Rectal smooth muscle tissue (tissue), 1 donor: ENCODE results near the gene ASB1.

Experiments used
- H3K27ac ChIP-seq: one replicate; pipeline ENCODE4 v1.7.0; 2013; ENCODE audit warnings: low read depth, low read length, inconsistent platforms
- H3K27me3 ChIP-seq: one replicate; pipeline ENCODE4 v1.7.0; 2013; ENCODE audit warnings: low read length; ENCODE audit not compliant: control insufficient read depth, insufficient read depth
- H3K36me3 ChIP-seq: one replicate; pipeline ENCODE4 v1.7.0; 2013; ENCODE audit warnings: low read length; ENCODE audit not compliant: control insufficient read depth, insufficient read depth
- H3K4me1 ChIP-seq: one replicate; pipeline ENCODE4 v1.7.0; 2013; ENCODE audit warnings: low read length; ENCODE audit not compliant: control insufficient read depth, insufficient read depth
- H3K4me3 ChIP-seq: one replicate; pipeline ENCODE4 v1.7.0; 2013; ENCODE audit warnings: low read length
- H3K9ac ChIP-seq: one replicate; pipeline ENCODE4 v1.7.0; 2013; ENCODE audit warnings: low read length

ASB1 gene, protein sequence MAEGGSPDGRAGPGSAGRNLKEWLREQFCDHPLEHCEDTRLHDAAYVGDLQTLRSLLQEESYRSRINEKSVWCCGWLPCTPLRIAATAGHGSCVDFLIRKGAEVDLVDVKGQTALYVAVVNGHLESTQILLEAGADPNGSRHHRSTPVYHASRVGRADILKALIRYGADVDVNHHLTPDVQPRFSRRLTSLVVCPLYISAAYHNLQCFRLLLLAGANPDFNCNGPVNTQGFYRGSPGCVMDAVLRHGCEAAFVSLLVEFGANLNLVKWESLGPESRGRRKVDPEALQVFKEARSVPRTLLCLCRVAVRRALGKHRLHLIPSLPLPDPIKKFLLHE

DNA sequence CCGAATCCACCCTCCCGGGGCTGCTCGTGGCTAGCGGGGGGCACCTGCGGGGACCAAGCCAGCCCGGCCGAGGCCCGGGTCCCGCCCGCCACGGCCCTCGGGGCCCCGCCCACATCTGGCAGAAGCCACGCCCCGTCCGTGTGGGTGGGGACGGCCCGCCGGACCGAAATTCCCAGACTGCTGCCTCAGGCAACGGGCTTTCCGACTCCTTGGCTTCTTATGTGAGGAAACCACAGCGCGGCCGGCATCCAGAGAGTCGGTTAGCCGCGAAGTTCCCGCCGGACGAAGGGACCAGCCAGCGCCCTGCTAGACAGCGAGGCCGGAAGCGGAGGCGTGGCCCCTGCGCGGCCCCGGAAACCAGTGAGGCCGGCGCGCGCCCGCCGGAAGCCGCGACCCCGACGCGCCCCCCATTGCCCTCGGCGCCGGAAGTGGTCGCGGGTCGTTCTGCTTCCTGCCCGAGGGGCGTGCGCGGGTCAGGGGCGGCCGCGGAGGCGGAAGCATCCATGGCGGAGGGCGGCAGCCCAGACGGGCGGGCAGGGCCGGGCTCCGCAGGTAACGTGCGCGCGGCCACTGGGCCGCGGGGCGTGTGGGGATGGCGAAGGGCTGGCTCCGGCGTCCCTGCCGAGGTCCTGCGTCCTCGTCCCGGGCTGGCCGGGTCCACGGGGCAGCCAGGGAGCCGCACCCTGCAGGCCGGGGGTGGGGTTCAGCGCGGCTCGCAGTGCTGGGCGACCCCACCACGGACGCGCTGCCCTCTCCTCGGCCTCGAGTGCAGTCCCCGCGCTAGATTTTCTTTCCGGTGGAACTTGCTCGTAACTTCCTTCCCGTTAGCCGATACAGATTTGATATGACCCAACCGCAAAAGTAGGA, at the start of gene ASB1:
Gene ASB1 (plus strand): TSS at position 360 of the 867 bp plus-strand sequence. CDS start 144 bp downstream, at position 504.
- H3K27ac ChIP-seq = peak within 1 kb of the TSS; percentile 90
- peak within 1 kb of the TSS; percentile 75 for H3K9ac ChIP-seq

DNA sequence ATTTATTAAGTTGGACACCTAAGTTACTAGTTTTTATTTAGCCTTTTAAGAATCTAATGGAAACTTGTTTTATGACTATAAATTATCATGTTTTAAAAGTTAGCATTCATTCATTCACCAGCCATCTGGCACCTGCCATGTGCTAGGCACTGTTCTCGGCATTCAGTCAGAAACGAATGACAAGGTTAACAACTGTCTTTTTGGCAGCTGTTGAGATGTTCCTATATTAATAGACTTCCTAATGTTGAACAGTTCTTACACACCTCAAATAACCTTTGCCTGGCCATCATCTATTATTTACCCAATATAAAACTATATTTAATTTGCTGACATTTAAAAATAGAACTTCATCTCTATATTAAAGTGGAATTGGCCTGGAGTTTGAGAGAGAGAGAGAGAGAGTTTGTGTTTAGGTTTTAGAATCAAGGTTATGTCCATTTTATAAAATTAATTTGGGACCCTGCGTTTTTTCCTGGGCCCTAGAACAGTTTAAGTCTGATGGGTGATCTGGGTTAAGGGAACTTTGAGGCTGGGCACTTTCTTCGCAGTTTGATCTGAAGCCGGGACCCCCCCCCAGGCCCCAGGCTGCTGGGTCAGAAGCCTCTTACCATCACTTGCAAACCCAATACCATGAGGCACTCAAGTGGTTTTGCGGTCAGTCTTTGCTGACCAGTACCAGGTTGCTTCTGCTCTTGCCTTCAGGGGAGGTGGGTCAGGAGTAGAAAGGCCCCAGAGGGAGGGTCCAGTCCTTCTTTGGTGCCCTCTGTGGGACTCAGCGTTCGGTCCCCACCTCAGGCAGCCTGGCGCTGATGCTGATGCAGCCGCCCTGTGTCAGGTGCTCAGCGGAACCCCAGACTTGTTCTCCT, 48.3 kb upstream of the ASB1 start:
- H3K27me3 ChIP-seq = no peaks in the 10 kb centered on the region
- no peak overlapping the region for H3K27ac ChIP-seq
- H3K4me1 ChIP-seq = no peaks in the 10 kb centered on the region
- no peak overlapping the region for H3K9ac ChIP-seq
- no peaks in the 10 kb centered on the region for H3K36me3 ChIP-seq
- no peak overlapping the region for H3K4me3 ChIP-seq

More for the DNA sequence above, at the start of gene ASB1:
- Histone ChIP-seq H3K4me3 (peak within 1 kb of the TSS; percentile 71), H3K27me3 (no peaks in the 10 kb centered on the region), H3K36me3 (no peaks in the 10 kb centered on the region), H3K4me1 (peaks cover 6% of the 10 kb centered on the region)

DNA sequence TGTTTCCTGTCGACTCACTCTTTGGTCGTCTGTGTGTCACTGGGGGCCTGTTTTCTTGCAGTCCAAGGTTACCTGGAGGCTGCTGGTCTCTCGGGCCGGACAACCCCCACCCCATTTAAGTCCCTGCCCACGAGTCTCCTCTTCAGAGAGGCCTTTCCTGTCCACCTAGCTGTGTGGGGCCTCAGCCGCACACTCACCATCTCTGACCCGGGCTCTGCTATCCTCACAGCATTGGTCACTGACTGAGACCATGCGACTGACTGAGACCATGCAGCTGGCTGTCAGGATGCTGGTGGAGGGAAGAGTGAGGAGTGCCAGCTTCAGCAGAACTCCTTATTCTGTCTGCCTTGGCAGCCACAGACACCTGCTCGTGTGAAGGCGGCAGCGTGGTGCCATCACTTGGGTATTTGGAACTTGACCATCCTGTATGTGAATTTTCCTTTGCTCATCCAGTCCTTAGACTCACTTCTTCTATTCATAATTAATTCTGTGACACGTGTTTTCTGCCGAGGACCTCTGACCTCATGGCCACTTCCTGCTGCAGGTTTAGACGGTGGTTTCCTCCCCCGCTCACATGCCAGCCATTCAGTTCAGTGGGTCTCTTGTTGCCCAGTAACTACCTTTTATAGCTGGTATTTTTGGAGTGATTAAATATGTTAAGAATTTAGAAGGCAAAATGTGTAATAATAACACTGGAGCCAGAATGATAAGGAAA, 47.5 kb upstream of the ASB1 start:
- H3K27ac ChIP-seq = no peak overlapping the region
- no peaks in the 10 kb centered on the region for H3K27me3 ChIP-seq
- H3K4me3 ChIP-seq = no peak overlapping the region
- H3K9ac ChIP-seq = no peak overlapping the region
- H3K4me1 ChIP-seq = no peaks in the 10 kb centered on the region
- H3K36me3 ChIP-seq = no peaks in the 10 kb centered on the region

DNA sequence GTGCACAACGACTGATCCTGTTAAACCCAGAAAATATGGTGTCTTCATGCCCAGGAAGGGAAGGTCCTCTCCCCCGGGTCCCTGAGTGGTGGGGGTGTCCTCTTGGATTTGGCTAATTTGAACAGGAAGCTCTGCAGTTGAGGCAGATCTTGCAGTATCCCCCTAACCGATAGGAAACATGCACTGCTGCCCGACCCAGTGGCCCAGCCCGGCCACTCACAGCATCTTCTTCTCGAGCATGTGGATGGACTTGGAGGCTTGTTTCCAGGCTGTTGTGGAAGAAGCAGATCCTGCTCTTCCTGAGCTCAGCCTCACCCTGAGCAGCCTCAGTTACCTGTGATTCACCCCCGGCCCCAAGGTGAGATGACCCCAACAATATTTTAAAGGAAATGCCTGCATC, 46.4 kb upstream of the ASB1 start:
- Histone ChIP-seq H3K9ac (no peak overlapping the region), H3K4me1 (no peaks in the 10 kb centered on the region), H3K27ac (no peak overlapping the region), H3K36me3 (no peaks in the 10 kb centered on the region), H3K27me3 (no peaks in the 10 kb centered on the region), H3K4me3 (no peak overlapping the region)

DNA sequence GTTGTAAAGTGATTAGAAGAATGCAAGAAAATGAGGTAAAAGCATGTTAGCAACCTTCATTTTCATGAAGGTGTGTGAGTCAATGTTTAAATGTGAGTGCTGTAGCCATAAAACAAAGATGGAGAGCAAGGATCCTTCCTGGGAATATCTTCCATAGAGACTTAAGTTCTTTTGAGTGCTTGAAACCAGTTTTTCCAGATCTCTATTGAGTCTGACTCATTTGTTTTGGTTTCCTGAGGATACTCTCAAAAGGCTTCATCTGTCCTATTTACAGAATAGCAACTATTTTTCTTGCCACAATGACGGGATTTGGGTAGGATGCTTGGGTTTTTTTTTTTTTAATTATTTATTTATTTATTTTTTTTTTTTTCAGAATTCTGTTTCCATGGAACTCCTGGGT, 45.9 kb upstream of the ASB1 start:
- no peaks in the 10 kb centered on the region for H3K4me1 ChIP-seq
- H3K27ac ChIP-seq = no peak overlapping the region
- no peaks in the 10 kb centered on the region for H3K36me3 ChIP-seq
- no peaks in the 10 kb centered on the region for H3K27me3 ChIP-seq
- no peak overlapping the region for H3K9ac ChIP-seq
- H3K4me3 ChIP-seq = no peak overlapping the region

DNA sequence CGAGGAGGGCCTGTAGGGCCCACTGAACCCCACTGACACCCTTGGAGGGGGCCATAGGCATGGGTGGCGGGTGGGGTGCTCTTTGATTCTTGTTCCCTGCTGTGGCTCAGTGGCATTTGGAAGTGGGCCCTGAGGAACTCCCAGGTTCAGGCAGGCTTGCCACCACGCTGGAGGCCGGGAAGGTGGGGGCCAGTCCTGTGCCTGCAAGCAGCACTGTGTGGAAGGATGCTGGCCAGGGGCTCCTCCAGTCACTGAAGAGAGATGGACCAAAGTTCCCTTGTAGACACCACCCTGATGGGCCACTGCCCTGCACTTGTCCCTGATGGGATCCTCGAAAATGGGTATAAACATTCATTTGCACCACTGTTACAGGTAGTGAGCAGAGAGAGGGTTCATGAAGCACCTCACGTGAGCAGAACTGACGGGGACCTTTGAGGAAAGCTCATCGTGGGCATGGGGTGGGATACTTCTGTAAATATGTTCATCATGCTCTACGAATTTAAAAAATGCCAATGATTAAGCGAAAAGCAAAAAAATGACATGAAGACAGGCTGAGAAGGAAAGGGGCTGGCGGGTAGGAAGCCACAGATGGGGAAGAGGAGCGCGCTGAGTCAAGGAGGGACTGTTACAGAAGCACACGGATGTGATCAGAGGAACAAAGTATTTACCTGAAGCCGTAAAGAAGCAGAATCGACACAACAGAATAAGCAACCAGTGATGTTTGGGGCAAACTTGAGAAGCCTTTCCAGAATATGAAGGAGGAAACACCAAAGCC, 45.2 kb upstream of the ASB1 start:
- H3K4me3 ChIP-seq = no peak overlapping the region
- H3K36me3 ChIP-seq = no peaks in the 10 kb centered on the region
- no peaks in the 10 kb centered on the region for H3K27me3 ChIP-seq
- no peak overlapping the region for H3K27ac ChIP-seq
- H3K4me1 ChIP-seq = no peaks in the 10 kb centered on the region
- H3K9ac ChIP-seq = no peak overlapping the region

DNA sequence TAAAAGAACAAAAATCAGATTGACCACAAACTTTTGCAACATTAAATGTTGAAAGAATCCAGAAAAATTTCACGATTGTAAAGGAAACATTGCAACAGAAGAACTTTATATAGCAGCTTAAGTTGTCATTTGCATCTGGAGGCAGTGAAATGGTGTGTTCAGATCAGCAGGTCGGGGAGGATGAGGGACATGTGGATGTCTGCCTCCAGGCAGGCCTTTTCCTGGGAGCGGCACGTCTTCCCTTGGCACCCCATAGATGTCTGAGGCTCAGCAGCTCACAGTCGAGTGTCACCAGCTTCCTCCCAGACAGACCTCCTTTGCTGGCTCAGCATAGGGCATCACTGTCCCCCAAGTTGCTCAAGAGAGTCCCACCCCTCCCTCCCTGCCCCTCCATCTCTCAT, 44.3 kb upstream of the ASB1 start:
- H3K36me3 ChIP-seq = no peaks in the 10 kb centered on the region
- no peaks in the 10 kb centered on the region for H3K4me1 ChIP-seq
- no peak overlapping the region for H3K27ac ChIP-seq
- H3K9ac ChIP-seq = no peak overlapping the region
- no peaks in the 10 kb centered on the region for H3K27me3 ChIP-seq
- no peak overlapping the region for H3K4me3 ChIP-seq

DNA sequence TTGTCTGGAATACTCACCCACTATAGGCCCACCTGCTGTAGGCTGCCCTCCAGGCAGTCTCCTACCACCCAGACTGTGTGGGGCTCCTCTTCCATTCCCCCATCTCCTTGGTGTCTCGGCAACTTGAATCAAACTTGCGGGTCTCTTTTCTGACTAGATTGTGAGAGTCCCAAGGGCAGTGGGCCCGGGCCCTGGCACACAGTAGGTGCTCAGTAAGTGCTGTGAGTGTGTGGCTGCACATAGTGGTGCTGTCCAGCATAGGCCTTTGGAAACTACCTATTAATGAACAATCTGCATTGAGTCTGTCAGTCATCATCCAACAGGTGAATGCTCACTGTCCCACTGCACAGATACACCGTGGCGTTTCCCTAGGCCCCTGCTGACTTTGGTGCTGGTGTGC, 43.6 kb upstream of the ASB1 start:
- Histone ChIP-seq H3K36me3 (no peaks in the 10 kb centered on the region), H3K9ac (no peak overlapping the region), H3K27me3 (no peaks in the 10 kb centered on the region), H3K27ac (no peak overlapping the region), H3K4me1 (no peaks in the 10 kb centered on the region), H3K4me3 (no peak overlapping the region)

DNA sequence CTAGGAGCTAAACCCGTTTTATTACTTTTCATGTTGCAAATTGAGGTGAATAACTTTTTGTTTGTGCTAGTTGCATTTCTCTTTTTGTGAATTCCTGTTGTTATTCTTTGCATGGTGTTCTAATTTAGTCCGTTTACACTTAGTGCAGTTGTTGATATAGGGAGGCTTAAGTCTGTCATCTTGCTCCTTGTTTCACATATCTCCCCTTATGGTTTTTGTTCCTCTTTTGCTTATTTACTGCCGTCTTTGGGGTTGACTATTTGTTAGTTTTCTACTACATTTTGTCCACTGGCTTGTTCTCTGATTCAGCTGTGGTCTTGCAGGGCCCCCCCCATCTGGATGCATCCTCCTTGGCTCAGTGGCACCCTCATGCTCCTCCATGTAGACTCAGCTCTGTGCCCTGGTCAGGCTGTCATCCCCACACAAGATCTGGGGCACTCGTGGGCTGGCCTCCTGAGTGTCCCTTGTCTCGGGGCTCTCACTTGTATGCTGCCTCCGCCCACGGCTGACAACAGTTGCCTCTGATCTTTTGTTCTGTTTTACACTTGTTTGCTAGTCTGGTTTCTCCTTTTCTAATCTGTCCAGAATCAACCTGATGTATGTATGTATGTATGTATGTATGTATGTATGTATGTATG, 42.9 kb upstream of the ASB1 start:
- no peak overlapping the region for H3K4me3 ChIP-seq
- no peak overlapping the region for H3K27ac ChIP-seq
- H3K9ac ChIP-seq = no peak overlapping the region
- H3K27me3 ChIP-seq = no peaks in the 10 kb centered on the region
- H3K4me1 ChIP-seq = no peaks in the 10 kb centered on the region
- no peaks in the 10 kb centered on the region for H3K36me3 ChIP-seq

DNA sequence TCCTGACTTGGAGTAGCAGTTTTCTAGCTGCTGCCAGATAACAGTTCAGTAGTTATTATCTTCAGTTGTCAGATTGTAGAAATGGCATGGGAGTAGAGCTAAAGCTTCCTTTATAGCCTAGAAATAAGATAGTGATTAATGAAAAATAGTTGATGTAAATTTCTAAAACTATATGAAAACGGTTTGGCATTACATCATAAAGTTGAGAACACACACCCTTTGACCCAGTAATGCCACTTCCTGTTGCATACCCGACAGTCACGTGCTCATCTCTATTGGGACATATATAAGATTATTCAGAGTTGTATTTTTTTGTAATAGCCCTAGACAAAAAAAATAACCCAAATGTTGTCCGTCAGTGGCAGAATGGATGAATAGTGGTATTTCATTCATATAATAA, 39.4 kb upstream of the ASB1 start:
- Histone ChIP-seq H3K36me3 (no peaks in the 10 kb centered on the region), H3K27me3 (no peaks in the 10 kb centered on the region), H3K4me3 (no peak overlapping the region), H3K9ac (no peak overlapping the region), H3K4me1 (no peaks in the 10 kb centered on the region), H3K27ac (no peak overlapping the region)

DNA sequence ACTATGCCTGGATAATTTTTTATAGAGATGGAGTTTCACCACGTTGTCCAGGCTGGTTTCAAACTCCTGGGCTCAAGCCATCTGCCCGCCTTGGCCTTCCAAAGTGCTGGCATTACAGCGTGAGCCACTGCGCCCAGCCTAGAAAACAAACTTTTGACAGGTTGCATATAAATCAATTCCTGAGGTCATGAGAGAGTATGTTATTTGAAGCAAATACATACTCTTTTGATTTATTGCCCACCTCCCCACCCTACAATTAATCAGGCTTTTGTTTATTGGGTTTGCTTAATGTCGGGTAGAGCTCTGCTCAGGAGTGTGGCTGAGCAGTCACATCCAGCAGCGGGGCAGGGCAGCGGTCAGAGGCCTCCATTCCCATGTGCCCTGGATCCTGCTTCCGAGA, 37.9 kb upstream of the ASB1 start:
- Histone ChIP-seq H3K9ac (no peak overlapping the region), H3K4me1 (no peaks in the 10 kb centered on the region), H3K36me3 (no peaks in the 10 kb centered on the region), H3K27ac (no peak overlapping the region), H3K27me3 (no peaks in the 10 kb centered on the region), H3K4me3 (no peak overlapping the region)
